GM21529 (cell line): ENCODE data around the gene TBC1D22A.

ENCODE experiments used
- ATAC-seq: cut with Tn5 transposase; IDR thresholded peaks from one replicate; pipeline ENCODE4 v1.9.1; 2021; ENCODE audit not compliant: unreplicated experiment

The TBC1D22A gene

DNA sequence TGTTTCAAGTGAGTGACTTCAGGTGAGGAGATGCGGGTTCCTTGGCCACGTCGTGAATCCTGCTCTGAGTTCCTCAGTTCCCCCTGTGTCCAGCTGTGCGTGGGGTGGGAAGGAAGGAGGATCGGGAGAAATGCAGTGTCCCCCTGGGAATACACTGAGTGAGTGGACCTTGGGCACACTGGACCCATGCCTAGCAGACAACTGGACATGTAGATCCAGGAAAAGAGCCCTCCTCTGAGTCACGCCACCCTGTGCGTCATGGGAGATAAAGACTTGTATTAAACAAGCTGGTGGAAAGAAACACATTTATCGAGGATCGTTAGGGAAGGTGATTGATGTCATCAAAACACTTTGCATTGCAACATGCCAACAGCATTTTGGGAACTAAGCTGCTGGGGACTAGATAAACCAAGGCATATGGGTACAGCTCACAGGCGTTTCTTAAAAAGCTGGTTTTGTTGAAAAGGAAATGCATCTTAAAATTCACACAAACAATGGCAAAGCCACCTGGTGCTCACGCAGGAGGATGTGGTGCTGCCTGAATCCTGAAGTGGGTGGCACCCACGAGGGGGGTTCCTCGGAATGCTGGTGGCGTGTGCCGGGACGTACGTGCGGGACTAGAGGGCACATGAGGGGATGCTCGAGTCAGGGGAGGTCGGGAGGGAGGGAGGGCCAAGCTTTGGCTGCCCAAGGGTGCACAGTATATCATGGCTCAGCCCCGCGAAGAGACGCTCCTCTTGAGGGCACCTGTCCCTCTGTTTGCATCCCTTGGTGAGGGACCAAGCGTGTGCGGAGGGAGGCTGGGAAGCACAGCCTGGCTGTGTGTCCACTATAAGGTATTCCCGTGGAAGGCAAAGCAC, 303.5 kb downstream of the TBC1D22A start:
- ATAC-seq = no peak

GRCh38 chr22:47066616-47066905, 304.1 kb downstream of the TBC1D22A start:
- no peak for ATAC-seq

DNA sequence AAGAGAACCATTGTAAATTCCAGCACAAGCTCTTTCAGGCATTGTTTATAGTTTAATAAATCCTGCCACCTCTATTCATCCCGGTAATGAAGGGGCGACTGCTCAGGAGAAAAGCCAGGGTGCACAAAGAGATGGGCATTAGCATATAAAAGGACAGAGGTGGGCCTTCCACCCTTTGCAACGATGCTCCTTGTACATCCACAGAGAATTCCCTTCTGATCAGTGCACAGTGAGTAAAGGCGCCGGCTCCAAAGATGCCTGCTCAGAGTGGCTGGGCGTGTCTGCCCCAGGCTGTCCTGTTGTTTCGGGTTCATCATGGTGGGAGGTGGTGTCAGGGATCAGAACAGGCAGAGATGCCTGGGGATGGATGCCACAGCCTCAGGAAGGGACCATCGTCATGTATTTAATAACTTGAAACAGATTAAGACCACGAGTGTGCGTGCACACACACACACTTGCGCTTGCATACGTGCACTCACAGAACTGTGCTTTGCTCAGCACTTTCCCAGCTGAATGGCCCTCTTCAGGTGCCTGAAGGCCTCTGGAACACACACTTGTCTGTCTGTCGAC, 305.0 kb downstream of the TBC1D22A start:
- ATAC-seq = no peak

GRCh38 chr22:47067911-47068625, 305.6 kb downstream of the TBC1D22A start:
- ATAC-seq = no peak

DNA sequence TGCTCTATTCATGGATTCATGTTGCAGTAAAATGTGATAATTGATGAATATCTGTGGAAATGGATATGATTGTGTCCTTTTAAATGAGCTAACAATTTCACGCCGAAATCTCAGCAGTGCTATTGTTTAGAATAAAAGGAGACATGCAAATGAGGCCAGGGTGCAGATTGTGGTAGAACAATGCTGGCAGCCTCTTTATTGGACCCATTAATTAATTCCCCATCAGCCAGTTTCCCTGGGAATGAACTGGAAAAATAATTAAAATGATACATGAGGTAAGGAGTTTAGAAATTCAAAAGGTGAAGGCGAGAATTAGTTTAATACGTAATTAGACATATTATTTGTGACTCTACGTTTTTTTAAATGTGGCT, 306.2 kb downstream of the TBC1D22A start:
- no peak for ATAC-seq

DNA sequence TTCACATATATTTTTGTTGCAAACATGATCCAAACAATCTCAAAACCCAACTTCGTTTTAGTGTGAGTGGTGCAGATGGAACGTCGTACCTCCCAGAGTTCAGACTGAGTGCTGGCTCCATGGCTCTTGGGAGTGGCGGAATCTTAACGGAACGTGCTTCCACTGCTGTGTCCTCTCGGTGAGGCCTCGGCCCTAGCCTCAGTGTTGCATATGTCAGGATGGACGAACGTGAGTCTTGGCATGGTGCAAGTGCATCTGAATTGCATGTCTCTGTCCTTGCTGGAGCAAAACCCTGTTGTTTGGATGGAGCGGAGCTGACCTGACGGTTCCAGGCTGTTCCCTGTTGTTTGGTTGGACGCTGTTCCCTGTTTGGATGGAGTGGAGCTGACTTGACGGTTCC, 306.8 kb downstream of the TBC1D22A start:
- ATAC-seq = no peak

- no peak for ATAC-seq
Measured at GRCh38 chr22:47071078-47071806, 308.8 kb downstream of the TBC1D22A start.

DNA sequence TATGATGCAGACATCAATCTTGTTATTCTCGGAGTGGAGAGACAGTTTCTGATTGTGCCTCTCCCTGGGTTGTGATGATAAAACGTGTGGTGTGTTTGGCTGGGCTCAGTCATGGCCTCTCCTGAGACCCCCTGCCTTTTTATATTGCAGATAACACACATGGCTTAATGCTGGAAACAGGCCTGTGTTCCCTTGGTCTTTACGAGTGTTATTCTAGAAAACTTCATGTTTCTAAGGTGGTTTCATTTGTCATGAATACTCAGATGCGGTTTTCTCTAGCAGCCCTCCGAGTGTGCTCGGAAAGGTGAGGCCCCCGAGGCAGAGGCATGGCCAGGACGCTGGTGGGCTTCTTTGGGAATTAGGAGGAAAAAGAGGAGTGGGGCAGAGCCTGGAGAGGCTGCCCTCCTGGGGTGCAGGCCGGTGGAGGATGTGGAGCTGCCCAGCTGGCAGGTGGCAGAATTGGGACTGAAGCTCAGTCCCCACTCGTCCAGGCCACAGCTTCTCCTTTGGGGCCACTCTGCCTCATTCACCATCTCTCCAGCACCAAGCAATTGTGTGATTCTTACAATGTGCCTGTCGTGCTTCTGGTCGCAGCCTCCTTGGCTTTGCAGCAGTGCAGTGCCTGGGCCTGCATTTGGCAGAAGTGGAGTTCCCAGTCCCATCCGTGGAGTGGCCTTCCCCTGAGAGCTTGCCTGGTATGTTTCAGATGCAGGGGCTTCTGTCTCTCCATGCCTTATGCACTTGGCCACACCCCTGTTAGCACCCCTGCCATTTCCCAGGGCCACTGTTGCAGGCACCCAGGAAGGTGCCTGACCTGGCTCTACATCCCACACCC, 309.6 kb downstream of the TBC1D22A start:
- ATAC-seq = no peak

DNA sequence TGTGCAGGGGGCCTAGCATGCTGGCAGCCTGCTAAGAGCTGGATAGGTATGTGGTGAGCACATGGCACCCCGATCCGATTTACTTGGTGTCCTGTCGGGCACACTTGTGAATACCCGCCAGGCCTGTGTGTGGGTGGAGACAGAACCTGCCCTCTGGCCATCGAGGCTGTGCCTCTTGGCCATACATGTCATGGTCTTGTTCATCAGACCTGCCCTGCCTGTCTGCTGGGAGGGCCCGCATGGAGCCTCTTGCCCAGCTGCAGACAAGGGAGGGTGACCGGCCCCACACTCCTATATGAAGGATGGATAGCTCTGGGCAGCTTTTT, 310.2 kb downstream of the TBC1D22A start:
- ATAC-seq = no peak

DNA sequence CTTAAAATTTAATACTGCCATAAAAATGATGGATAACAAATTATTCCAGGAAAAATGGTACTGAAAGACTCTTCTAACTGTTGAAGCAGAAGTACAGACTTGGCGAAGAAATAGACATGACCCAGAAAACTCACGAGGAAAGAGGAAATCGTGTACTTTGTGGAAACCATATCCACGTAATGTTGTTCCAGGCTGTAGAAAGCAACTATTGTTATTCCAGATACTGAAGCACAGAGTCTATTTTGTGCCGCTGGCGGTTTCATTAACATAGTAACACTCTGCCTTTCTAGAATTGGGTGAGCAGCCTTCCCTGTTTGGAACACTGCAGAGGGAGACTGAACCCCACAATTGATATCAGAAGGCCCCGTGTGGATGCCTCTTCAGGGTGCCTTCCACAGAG, 310.6 kb downstream of the TBC1D22A start:
- ATAC-seq = no peak

- no peak for ATAC-seq
Measured at GRCh38 chr22:47074105-47074504, 311.7 kb downstream of the TBC1D22A start.

DNA sequence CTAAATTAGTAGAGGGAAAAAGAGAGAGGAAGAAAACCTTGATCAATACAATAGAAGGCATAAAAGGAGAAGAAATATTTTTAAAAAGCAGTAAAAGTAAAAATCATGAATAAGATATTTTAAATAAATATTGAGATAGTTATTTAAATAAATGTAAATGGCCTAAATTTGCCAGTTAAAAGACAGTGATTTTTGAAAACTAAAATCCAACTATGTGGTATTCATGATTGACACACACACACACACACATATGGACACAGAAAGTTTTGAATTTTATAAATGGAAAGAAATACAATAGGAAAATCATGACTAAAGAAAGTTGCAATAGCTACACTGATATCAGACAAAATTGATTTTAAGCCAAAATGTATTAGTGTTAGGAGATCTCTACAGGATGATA, 313.1 kb downstream of the TBC1D22A start:
- no peak for ATAC-seq

DNA sequence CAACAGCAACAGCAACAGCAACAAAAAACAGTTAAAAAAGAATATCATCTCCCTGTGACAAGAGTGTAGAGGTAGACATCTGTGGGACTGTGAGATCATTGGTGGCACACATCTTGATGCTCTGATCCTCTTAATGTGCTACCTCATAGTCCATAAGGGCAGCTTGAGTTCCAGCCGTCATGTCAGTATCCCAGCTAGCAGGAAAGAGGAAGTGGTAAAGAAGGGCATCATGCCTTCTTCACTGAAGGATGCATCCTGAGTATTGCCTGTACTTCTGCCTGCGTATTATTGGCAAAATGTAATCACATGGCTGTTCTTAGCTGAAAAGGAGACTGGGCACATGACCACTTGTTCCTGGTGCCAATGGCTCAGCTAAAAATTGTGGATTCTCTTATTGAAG, 314.3 kb downstream of the TBC1D22A start:
- ATAC-seq = no peak

DNA sequence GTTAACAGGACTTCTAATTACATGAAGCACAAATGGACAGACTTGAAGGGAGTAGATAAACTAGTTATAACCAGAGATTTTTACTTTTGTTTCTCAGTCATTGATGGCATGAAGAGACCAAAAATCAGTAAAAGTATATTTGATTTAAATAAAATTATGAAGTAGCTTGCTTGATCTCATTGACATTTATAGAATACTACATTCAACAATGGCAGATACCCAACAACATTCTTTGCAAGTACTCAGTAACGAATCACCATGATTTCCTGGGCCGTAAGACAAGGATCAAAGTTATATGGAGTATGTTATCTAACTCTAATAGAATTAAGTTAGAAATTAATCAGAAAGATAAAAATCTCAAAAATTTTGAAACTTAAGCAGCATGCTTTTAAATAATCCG, 317.6 kb downstream of the TBC1D22A start:
- ATAC-seq = no peak

- no peak for ATAC-seq
Measured at GRCh38 chr22:47082505-47082904, 320.1 kb downstream of the TBC1D22A start.

GRCh38 chr22:47083379-47083986, 321.0 kb downstream of the TBC1D22A start:
- ATAC-seq = no peak

DNA sequence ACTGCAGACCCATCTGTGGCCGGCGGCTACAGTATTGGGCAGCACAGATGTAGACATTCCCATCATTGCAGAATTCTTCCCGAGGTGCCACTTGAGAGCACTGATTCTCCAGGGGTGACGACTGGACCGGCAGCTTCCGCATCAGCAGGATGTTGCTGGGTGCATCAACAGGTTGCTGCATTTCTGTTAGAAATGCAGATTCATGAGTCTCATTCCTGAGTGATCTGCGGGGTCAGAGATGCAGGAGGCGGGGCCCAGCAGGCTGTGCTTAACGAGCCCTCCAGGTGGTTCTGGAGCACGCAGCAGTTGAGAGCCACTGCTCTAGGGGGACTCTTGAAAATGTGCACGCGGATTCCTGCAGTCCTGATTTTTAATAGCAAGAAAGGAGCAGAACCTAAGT, 321.8 kb downstream of the TBC1D22A start:
- no peak for ATAC-seq

GRCh38 chr22:47086596-47087248, 324.3 kb downstream of the TBC1D22A start:
- ATAC-seq = no peak

DNA sequence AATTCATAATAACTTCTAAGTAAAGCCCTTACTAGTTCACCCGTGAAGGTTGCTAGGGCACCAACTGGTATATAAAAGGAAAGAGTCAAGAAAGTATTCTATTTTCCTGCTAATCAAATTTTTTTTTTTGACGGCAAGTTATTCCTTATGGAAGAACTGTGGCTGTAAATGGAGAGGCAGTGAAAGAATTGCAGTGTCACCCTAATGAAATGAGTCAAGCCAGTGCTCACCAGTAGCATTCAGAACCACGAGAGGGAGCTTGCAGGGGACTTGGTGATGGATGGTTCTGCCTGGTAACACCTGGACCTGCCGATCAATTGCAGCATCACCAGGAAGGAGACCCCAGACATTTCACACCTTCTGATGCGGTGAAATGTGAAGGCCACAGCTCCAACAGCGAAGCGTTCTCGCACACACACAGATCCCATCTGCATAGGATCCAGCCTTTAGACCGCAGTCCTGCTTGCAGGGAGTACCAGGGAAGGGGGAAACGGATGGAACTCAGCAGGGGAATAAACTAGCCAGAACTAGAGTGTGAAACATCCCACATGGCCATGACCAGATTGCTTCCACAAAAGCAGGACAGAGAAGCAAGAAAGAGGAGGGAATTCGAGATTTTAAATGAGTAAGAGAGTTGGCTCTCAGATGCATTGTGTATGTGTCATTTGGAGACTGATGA, 326.2 kb downstream of the TBC1D22A start:
- no peak for ATAC-seq
